Measurements from ENCODE around the gene SIRPA.

Gene SIRPA

DNA sequence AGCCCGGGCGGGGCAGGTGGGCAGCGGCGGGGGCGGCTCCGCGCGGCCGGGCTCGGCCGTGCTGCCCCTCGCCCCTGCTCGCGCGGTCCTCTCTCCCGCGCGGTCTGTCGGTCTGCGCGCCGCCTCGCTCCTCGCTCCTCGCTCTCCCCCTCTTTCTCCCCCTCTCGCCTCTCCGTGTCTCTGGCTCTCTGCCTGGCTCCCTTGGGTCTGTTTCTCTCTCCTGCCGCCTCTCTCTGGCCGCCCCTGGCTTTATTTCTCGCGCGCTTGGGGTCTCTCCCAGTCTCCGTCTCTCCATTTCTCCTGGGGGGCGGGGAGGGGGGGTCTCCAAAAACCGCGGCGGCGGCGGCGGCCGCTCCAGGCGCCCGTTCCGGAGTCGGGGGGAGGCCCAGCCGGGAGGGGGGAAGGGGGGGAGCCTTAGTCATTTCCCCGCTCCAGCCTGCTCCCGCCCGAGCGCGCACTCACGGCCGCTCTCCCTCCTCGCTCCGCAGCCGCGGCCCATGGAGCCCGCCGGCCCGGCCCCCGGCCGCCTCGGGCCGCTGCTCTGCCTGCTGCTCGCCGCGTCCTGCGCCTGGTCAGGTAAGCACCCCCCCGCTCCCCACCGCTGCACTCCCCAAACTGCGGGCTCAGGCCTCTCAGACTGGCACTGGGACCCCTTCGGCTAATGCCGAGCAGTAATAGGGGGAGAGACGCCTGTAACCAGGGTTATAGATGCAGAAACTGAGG lies at the start of gene SIRPA:
TSS of gene SIRPA (plus strand) at position 457 of the 723 bp plus-strand sequence. CDS start at position 498, 41 bp downstream.
- peak; percentile 66 for DNase-seq (ENCODE audit: low spot score)

DNA sequence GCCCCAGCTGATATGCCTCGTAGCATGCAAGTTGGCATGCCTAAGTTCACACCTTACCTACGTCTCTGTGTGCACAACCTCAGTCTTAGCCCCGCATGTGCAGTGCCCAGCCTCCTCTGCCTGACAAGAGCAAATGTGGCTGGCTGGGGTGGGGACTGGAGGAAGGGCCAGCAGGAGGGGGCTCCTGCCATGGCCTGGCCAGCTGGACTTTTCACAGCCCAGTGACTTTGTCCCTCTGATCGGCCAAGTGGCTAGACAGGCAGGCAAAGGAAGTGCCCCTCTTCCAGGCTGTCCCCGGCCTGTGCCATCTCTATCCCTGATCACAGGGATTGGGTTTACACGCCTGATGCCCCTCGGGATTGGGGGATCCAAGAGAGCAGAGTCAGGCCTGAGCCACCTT lies 49.5 kb upstream of the SIRPA start:
- DNase-seq (ENCODE audit: low spot score), result no peak

DNA sequence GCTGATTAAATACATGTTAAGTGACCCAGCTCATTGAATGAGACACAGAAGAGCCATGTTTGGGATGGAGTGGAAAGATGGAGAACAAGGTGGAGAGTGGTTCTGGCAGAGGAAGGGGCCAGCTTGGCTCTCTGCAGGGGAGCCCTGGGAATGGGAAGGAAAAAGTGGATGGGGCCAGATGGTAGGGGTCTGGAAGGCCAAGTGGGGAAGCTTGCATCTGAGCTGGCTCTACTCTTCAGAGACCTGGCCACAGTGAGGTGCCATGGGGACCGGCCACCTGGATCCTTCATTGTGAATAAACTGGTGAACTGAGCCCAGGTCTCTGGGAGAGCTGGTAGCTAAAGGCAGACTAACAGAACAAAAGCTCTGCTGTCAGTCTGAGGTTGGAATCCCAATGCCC lies 48.9 kb upstream of the SIRPA start:
- no peak for DNase-seq (ENCODE audit: low spot score)

DNA sequence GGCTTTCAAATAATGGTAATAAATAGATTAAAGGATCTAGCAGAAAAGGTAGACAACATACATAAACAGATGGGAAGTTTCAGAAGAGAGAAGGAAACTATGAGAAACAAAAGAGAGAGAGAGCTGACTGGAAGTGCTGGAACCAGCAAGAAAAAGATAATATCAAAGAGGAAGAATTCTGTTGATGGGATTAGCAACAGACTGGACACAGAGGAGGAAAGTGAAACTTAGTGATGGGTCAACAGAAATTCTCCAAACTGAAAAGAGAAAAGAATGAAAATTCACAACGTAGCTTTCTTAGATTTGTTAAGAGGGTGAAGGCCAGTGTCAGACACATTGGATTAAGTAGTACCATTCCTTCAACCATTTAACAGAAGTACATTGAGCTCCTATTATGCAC lies 48.3 kb upstream of the SIRPA start:
- DNase-seq (ENCODE audit: low spot score), result no peak

DNA sequence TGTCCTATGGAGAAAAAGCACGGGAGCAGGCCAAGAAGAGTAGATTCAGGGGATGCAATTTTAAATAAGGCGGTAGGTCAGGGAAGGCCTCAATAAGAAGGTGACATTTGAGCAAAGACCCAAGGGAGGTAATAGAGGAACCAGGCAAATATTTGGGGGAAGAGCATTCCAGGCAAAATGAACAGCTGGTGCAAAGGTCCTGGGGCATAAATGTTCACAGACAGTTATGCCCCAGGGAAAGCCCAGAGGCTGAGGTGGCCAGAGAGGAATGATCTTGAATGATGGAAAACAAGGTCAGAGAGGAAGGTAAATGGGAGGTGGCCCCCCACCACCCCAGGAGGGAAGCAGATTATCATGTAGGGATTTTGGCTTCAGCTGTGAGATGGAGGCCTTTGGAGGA lies 47.4 kb upstream of the SIRPA start:
- no peak for DNase-seq (ENCODE audit: low spot score)

DNA sequence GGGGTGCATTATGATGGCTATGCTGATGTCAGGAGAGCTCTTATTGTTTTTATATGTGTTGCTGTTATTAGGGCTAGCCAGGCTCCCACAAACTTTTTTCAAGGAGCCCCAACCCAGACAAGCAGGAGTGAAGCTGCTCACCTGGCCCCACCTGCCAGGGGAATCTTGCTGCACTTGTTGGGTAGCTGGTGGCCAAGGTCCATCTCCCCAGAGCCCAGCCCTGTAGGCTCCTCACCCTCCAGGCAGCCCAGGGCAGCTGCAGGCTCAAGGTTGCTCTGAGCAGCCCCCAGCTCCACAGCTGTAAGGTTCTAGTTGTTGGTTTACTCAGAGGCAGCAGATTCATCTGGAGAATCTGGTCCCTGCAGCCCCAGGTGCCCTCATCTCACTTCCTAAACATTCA lies 46.8 kb upstream of the SIRPA start:
- no peak for DNase-seq (ENCODE audit: low spot score)

DNA sequence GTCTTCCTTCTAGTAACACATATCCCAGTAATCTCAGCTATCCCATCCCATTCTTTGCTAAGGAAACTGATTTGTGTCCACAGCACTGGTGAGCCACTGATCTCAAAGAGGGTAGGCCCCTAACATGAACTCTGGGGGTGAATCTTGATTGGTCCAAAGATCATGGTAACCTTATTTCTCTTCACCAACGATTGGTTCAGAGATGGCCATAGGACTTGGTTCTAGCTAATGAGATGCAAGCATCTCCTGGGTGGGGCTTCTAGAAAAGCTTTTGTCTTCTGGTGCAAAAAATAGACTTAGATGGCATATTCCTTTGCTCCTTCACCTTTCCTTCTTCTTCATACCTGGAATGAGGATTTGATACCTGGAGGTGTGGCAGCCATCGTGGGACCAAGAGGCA lies 43.8 kb upstream of the SIRPA start:
- no peak for DNase-seq (ENCODE audit: low spot score)

DNA sequence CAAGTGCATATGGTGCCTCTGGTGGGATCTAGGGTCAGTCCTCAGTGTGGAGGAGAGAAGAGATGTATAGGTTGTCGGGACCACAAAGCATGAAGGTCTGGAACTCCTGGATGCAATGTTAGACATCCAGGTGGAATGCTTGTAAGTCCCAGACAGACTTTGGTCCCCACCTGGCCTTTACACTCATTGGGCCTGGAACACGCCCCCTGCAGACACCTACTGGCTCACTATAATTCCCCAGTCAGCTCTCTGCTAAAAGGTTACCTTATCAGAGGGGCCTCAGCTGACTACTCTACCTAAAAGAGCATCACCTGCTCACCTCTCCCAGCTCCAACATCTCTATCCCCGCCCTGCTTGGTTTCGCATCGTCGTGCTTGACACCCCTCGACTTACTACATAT lies 41.7 kb upstream of the SIRPA start:
- no peak for DNase-seq (ENCODE audit: low spot score)

DNA sequence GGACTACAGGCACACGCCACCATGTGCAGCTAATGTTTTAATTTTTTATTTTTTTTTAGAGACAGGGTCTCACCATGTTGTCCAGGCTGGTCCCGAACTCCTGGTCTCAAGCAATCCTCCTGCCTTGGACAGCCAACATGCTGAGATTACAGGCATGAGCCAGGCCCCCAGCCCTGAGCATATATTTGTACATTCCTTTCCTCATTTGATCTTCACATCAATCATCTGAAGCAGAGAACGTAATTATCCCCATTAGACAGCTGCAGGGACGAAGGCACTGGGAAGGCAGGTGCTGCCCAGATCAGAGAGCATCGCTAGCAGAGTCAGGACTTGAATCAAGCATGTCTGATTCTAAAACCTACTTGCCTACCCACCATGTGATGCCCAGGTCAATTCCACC lies 41.0 kb upstream of the SIRPA start:
- no peak for DNase-seq (ENCODE audit: low spot score)

DNA sequence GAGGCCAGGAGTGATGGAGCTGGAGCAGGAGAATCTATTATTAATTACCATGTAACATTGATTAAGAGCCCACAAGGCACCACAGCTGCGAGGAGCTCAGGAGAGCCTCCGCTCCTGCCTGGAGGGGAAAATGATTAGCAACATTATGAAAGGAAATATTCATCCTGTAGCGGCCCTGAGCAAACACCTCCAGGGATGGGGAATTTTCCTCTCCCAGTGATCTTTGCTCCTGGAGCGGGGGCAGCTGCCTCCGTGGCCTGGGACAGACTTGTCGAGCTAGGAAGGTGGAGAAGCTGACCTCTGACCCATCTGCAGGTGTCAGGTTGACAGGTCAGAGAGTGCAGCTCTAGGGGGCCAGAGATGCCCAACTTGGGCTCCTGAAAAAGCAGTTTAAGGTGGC lies 40.1 kb upstream of the SIRPA start:
- no peak for DNase-seq (ENCODE audit: low spot score)

DNA sequence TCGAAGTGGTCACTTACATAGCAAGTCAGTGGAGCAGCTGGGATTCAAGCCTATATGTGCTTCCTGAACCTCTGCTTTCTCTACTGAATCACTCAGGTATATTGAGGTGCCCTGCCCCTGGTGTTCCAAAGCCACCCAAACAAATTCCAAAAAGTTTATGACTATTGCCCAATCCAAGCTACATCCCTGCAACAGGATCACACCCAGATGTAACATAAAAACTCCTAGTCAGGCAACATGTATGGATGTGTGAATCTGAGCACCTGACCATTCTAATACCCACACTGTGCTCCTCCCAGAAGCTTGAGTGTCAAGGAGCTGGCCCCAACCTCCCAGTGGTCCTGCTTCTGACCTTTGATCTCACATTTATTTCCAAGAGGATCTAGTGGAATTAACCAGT lies 39.5 kb upstream of the SIRPA start:
- DNase-seq (ENCODE audit: low spot score), result no peak

DNA sequence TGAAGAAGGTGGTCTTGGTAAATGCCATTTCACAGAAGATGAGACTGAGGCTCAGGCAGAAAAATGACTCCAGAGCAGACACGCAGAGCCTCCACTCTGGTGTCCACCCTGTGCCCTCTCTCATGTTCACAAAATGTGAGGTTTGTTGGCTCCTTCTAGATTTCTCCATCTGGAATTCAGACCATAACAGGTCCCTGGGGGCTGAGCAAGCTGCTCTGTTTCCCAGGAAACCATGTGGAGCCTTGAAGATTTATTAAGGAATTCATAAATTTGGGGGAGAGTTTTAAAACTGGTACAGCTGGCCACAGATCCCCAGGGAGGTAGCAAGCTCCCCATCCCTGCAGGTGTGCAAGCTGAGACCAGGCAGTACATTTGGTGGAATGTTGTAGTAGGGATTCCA lies 38.8 kb upstream of the SIRPA start:
- DNase-seq (ENCODE audit: low spot score), result no peak

DNA sequence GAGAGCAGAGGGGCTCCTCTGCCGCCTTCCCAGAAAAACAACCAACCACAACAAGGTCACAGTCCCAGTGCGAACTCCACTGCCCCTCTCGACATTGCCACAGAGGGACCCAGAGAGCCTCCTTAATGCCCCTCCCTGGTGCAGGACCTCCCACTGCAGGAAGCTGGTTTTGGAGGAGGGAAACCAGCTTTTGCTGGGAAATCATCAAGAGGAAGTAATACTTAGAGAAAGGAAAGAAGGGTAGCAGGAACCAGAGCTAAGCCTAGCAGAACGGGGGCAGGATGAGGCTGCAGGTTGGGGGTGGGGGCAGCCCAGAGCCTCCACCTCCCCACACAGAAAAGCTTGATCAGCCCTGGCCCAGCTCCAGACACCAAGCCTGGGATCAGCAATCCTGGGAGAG lies 37.7 kb upstream of the SIRPA start:
- DNase-seq (ENCODE audit: low spot score), result no peak

DNA sequence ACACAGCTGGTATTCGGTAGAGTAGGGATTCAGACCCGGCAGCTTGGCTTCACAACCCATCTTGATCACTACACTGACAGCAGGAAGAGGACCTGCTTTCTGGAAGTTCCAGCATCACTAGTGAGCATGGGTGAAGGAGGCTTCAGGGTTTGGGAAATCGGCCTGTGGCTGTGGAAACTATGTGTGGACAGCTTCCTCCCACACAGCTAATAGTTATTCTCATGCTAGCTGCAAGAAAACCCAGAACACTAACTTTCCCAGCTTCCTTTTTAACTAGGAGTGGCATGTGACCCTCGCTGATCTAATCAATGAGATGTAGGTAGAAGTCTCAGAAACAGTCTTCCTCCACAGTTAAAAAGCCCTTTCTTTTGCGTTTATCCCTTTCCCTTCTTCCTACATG lies 36.3 kb upstream of the SIRPA start:
- DNase-seq (ENCODE audit: low spot score), result no peak

DNA sequence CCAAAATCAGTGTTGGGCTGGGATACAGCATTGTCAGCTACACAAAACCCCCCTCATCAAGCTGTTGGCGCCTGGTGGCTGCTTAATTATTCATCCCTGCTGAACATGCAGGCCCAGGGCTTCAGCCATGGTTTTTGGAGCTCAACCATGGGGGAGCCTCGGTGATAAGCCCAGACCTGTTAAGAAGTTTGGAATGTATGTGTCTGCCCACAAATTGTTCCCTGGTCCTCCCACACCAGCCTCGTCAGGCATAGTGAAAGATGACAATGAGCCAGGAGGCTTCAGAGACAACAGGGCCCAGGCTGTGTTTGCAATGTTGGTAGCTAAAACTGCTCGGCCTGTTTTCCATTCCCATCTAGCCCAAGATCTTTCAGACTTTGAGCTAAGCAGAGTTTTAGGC lies 34.8 kb upstream of the SIRPA start:
- peak; percentile 54 for DNase-seq (ENCODE audit: low spot score)

DNA sequence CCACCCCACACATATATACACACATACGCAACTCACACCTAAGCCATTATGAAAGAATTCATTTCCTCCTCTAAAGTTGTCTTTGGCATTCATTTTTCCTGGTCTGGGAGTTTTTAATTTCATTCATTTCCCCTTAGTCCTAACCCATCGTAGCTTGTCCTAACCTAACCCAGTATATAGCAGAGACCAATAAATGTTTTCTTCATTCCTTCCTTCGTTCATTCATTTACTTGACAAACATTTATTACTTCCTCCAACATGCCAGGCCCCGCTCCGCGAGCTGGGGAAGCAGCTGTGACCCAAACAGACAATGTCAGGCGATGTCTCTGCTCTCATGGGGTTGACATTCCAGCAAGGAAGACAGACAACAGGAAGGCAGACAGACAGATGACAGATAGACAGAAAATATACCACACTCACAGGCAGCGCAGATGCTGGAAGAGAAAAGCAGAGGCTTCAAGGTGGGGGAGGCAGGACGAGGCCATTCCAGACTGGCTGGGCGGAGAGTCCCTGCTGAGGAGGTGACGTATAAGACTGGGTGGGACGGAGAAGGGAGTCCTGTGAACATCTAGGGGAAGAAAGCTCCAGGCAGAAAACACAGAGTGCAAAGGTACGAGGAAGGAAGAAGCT lies 33.7 kb upstream of the SIRPA start:
- peak; percentile 43 for DNase-seq (ENCODE audit: low spot score)

DNA sequence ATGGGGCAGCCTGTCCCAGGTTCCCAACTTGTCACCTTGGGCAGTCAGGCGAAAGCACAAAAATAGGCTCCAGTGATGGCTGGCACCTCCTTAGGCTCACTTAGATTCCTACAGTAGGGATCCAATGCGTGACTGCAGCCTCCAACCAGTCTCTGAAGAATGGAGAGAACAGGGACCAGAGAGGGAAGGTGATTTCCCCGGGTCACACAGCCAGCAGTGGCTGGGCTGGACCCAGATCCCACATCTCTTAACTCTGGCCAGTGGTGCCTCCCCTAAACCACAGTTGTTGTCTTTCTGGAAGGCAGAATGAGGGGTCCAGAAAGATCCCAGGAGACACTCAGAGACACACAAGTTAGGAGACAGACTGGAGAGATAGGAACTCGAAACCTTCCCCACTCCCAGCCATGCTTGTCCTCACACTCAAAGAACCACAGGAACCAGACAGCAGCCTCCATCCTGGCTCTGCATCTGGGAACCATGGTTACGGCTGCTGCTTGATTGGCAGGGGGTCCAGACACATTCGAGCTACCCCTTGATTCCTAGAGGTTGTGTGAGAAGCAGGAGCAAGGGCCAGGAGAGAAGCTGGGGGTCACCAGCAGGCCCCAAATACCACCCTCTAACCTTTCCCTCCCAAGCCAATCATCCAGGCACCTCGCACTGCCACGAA lies 33.1 kb upstream of the SIRPA start:
- no peak for DNase-seq (ENCODE audit: low spot score)

DNA sequence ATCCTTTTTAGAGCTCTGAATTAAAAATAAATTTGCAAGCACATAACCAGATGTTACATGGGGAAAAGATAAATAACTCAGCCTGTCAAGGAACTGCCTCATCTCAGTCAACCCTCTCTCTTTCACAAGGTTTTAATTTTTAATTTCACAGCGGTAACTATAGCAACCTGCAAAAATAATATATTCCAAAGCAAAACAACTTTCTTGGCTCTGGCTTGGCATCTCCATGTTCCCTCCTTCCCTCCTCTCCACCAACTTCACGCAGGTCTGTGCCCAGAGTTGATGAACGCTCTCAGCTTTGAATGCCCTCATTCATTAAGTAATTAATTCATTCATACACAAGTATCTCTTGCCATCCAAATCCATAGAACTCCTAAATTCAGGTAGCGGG lies 32.5 kb upstream of the SIRPA start:
- no peak for DNase-seq (ENCODE audit: low spot score)

DNA sequence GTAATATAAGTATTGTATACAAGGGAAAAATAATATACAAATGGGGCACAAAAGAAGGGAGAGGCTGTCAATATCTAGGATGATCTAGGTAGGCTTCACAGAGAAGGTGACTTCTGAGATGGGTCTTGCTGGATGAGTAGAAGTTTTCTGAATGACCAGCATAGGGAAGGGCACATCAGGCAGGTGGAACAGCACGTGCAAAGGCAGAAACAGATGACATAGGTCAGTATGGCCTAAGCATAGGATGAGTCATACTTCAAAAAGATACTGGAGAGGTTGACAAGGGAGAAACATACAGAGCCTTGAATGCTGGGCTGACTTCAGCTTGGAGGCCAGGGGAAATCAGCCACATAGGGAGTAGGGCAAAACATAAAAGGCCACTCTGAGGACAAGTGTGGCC lies 31.9 kb upstream of the SIRPA start:
- no peak for DNase-seq (ENCODE audit: low spot score)

DNA sequence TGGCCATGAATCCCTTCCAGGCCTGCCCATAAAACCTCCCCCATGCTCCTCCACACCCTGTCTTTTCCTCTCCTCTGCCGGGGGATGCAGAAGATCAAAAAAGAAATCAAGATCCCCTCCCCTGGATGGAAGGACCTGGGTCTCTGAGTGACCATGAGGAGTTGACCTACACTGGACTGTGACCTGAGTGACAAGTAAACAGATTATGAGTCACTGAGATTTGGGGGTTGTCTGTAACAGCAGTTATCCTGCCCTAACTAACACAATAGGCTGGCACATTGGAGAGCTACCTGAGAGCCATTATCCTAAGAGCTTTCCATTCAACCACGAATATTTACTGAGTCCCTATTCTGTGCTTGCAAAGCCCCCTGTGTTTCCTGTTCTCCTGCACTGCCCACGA lies 28.4 kb upstream of the SIRPA start:
- DNase-seq (ENCODE audit: low spot score), result no peak

DNA sequence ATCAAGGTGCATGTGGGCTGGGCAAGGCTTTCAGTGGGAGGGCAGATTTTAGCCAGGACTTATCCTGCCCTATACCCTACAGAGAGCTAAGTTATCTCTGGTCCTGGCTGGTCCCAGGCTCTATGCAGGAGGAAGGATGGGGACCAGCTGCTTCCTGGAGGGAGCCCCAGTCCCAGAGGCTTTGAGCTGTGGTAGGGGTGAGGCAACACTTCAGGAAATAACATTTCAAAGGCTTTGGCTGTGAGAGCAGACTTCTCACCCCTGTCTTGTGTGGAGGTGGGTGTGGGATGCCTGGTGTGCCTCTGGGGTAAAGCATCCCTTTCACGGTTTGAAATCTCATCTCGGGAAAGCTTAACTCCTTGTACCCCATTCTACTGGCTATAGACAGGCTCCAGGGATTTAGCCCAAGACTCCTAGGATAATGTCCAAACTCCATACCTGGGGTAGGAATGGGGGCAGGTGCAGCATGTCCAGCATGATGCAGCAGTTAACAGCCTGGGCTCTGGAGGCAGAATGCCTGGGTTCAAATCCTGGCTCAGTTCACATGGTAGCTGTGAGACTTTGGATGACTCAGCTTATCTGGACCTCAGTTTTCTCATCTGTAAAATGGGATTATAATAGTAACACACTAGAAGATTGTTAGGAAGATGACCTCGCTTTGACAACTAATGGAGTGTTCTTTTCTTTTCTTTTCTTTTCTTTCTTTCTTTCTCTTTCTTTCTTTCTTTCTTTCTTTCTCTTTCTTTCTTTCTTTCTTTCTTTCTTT lies 27.5 kb upstream of the SIRPA start:
- no peak for DNase-seq (ENCODE audit: low spot score)

DNA sequence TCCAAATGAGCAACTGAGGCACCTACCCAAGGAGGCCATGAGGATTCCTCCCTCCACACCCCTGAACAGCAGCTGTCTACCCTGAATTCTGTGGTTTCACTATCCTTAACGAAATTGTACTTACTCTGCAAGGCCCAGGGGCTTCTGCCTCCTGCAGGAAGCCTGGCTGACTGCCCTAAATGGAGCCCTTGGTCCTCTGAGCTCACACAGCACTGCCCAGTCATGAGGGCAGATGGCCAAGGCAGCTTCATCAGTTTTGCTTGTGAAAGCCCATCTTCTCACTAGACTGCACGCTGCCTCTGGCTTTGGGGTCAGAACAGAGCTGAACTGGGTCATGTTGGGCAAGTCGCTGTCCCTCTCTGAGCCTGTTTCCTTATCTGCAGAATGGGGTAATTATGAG lies 26.4 kb upstream of the SIRPA start:
- DNase-seq (ENCODE audit: low spot score), result peak; percentile 48

DNA sequence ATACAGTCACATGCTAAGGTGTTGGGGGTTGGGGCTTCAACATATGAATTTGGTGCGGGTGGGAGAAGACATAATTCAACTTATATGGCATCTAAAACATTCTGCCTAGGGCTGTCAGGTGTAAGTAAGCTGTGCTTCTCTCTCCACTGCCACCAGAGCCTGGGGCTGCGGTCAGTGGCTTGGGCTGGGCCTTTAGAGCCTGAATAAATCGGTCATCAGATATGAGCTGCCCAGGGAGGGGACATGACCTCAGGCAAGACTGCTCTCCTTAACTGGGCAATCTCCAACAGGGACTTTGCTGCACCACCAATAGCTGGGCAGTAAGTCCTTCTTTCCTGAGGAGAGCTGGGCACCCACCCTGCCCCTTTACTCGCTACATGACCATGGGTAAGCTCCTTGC lies 24.9 kb upstream of the SIRPA start:
- DNase-seq (ENCODE audit: low spot score), result no peak

Data from kidney tubule cell (primary cell).